ENCODE measurements around the gene AUNIP. TPM values are rescaled to one million over a fixed set of nuclear protein-coding genes. Genes with fewer than 3 reads are reported as not detected.

Gene AUNIP
- total RNA-seq, 1 experiment from 2014 or later = 16.1 TPM

- TF ChIP-seq AR (CRISPR knock-in tag; IDR thresholded peaks at IDR 0.05) (no peak), FOXP4 (CRISPR knock-in tag; IDR thresholded peaks at IDR 0.05) (no peak), ATF1 (CRISPR knock-in tag; IDR thresholded peaks at IDR 0.05) (no peak), JUN (CRISPR knock-in tag; IDR thresholded peaks at IDR 0.05) (no peak), GABPB1 (CRISPR knock-in tag; IDR thresholded peaks at IDR 0.05) (no peak), ZNF512 (CRISPR knock-in tag; IDR thresholded peaks at IDR 0.05; ENCODE audit: borderline replicate concordance) (no peak), ERG (CRISPR knock-in tag; IDR thresholded peaks at IDR 0.05) (no peak), ARID4B (CRISPR knock-in tag; IDR thresholded peaks at IDR 0.05; ENCODE audit: borderline replicate concordance) (no peak), ZNF138 (CRISPR knock-in tag; conservative IDR thresholded peaks at IDR 0.05) (no peak)
- TF ChIP-seq, protein P1, sequence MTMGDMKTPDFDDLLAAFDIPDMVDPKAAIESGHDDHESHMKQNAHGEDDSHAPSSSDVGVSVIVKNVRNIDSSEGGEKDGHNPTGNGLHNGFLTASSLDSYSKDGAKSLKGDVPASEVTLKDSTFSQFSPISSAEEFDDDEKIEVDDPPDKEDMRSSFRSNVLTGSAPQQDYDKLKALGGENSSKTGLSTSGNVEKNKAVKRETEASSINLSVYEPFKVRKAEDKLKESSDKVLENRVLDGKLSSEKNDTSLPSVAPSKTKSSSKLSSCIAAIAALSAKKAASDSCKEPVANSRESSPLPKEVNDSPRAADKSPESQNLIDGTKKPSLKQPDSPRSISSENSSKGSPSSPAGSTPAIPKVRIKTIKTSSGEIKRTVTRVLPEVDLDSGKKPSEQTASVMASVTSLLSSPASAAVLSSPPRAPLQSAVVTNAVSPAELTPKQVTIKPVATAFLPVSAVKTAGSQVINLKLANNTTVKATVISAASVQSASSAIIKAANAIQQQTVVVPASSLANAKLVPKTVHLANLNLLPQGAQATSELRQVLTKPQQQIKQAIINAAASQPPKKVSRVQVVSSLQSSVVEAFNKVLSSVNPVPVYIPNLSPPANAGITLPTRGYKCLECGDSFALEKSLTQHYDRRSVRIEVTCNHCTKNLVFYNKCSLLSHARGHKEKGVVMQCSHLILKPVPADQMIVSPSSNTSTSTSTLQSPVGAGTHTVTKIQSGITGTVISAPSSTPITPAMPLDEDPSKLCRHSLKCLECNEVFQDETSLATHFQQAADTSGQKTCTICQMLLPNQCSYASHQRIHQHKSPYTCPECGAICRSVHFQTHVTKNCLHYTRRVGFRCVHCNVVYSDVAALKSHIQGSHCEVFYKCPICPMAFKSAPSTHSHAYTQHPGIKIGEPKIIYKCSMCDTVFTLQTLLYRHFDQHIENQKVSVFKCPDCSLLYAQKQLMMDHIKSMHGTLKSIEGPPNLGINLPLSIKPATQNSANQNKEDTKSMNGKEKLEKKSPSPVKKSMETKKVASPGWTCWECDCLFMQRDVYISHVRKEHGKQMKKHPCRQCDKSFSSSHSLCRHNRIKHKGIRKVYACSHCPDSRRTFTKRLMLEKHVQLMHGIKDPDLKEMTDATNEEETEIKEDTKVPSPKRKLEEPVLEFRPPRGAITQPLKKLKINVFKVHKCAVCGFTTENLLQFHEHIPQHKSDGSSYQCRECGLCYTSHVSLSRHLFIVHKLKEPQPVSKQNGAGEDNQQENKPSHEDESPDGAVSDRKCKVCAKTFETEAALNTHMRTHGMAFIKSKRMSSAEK (CRISPR knock-in tag; IDR thresholded peaks at IDR 0.05; ENCODE audit: borderline replicate concordance) = no peak
- TF ChIP-seq, protein P2, sequence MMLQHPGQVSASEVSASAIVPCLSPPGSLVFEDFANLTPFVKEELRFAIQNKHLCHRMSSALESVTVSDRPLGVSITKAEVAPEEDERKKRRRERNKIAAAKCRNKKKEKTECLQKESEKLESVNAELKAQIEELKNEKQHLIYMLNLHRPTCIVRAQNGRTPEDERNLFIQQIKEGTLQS (CRISPR knock-in tag; conservative IDR thresholded peaks at IDR 0.05) = no peak
- Mint-ChIP-seq H3K27ac (no peak overlapping the region), H3K27me3 (ENCODE audit: low read depth) (peaks cover 4% of the 10 kb centered on the region), H3K4me1 (peaks cover 19% of the 10 kb centered on the region), H3K36me3 (no peaks in the 10 kb centered on the region), H3K4me3 (no peak overlapping the region), H3K9me3 (no peaks in the 10 kb centered on the region)
- POLR2A ChIA-PET = interaction anchor here (0.6 kb wide), 1 partner anchor 203 kb away, joined by 3 read pairs; no protein-coding TSS in a partner anchor
- DNase-seq (ENCODE audit: low spot score) = no peak
- no peak for ATAC-seq
- CTCF ChIA-PET = interaction anchor here (0.9 to 1.3 kb wide), 4 partner anchors 66 to 214 kb away, joined by 3 to 4 read pairs (median 3); no protein-coding TSS in a partner anchor
Observed at GRCh38 chr1:25794325-25794724, 64.9 kb downstream of the AUNIP start.

All from WTC11 (cell line).